Cardiac muscle cell (in vitro differentiated cells and primary cell): ENCODE results near the gene OSBP2. TPM values are rescaled to one million over a fixed set of nuclear protein-coding genes. Genes with fewer than 3 reads are reported as not detected.
A peak's percentile ranks its signal among the peaks of the same experiment; 100 is the strongest.

ENCODE experiments used
- DNase-seq, 2 donors: peaks; one replicate each; pipeline versions ENCODE4 v3.0.0 to v3.0.0-alpha.2; 2010 to 2017; ENCODE audit warnings: low read depth in 1 of 2, low spot score in 1 of 2
- H3K27ac ChIP-seq: fragments of 200-600 bp; sonication (generic); 2 replicates; pipeline ENCODE4 v1.5.1; 2016
- H3K27me3 ChIP-seq: fragments of 200-600 bp; sonication (generic); 2 replicates; pipeline ENCODE4 v1.6.0; 2016; ENCODE audit warnings: control low read depth
- H3K36me3 ChIP-seq: fragments of 200-600 bp; sonication (generic); 2 replicates; pipeline ENCODE4 v1.5.1; 2016; ENCODE audit warnings: control low read depth
- H3K4me1 ChIP-seq: fragments of 200-600 bp; sonication (generic); 2 replicates; pipeline ENCODE4 v1.8.1; 2017; ENCODE audit warnings: low read depth, mild to moderate bottlenecking, mixed run types
- H3K4me3 ChIP-seq: fragments of 200-600 bp; sonication (generic); 2 replicates; pipeline ENCODE4 v1.5.1; 2016; ENCODE audit warnings: mild to moderate bottlenecking
- H3K9me3 ChIP-seq: fragments of 200-600 bp; sonication (generic); 2 replicates; pipeline ENCODE4 v1.5.1; 2017; ENCODE audit warnings: low read depth, mild to moderate bottlenecking, control low read depth
- polyA plus RNA-seq: library from polyadenylated mRNA; unstranded; fragments of >200 nt; fragmentation: Nextera tagmentation; extraction: Ambion mirVana; gene quantifications from 2 replicates; pipeline ENCODE4 v1.2.1, GENCODE V29; 2016
- total RNA-seq: library from RNA; depleted of rRNA; stranded (reverse); fragments of >200 nt; gene quantifications from 2 replicates; pipeline ENCODE4 v1.2.3, GENCODE V29; 2016
- TF ChIP-seq, protein P1 (sequence below): IDR thresholded peaks from 2 replicates; pipeline ENCODE4 v1.5.1; 2012; ENCODE audit warnings: low read depth, mild to moderate bottlenecking, low read length

The OSBP2 gene
- total and polyA plus RNA-seq, 2 experiments from 2014 or later = 19.4 to 32.5 TPM

DNA sequence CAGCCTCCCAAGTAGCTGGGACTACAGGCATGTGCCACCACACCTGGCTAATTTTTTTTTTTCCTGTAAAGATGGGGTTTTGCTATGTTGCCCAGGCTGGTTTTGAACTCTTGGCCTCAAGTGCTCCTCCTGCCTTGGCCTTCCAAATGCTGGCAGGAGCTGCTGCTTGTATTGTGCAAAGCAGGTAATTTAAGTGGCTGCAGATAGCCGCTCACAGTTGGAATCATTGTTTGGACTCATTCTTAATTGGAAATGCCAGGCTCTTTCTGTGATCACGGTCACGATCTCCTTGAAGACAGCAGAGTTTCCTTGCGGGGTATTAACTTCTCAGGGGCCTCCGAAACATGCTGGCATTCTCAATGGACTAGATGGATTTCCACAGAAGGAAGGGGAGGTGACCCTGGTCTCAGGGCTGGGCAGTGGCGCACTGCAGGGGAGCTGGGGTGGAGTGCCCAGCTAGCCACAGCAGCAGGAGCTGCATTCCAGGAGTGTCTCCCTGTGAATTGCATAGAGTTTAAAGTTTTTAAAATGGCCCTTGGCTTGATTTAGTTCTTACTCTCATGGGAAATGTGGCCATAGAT lies 137.8 kb downstream of the OSBP2 start:
- H3K4me3 ChIP-seq = no peak overlapping the region
- H3K27ac ChIP-seq = no peak overlapping the region
- no peaks in the 10 kb centered on the region for H3K27me3 ChIP-seq
- no peaks in the 10 kb centered on the region for H3K36me3 ChIP-seq
- H3K4me1 ChIP-seq = no peaks in the 10 kb centered on the region
- DNase-seq = no peak
- H3K9me3 ChIP-seq = no peaks in the 10 kb centered on the region
- TF ChIP-seq, protein P1, sequence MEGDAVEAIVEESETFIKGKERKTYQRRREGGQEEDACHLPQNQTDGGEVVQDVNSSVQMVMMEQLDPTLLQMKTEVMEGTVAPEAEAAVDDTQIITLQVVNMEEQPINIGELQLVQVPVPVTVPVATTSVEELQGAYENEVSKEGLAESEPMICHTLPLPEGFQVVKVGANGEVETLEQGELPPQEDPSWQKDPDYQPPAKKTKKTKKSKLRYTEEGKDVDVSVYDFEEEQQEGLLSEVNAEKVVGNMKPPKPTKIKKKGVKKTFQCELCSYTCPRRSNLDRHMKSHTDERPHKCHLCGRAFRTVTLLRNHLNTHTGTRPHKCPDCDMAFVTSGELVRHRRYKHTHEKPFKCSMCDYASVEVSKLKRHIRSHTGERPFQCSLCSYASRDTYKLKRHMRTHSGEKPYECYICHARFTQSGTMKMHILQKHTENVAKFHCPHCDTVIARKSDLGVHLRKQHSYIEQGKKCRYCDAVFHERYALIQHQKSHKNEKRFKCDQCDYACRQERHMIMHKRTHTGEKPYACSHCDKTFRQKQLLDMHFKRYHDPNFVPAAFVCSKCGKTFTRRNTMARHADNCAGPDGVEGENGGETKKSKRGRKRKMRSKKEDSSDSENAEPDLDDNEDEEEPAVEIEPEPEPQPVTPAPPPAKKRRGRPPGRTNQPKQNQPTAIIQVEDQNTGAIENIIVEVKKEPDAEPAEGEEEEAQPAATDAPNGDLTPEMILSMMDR = no peak

- Histone ChIP-seq H3K4me1 (no peaks in the 10 kb centered on the region), H3K4me3 (no peak overlapping the region), H3K27me3 (no peaks in the 10 kb centered on the region), H3K27ac (no peak overlapping the region), H3K9me3 (no peaks in the 10 kb centered on the region), H3K36me3 (no peaks in the 10 kb centered on the region)
- DNase-seq = no peak
- TF ChIP-seq, protein P1 = no peak
Measured at GRCh38 chr22:30833322-30833721, 138.6 kb downstream of the OSBP2 start.

GRCh38 chr22:30837531-30837930 lies 142.9 kb downstream of the OSBP2 start:
- H3K4me1 ChIP-seq = no peaks in the 10 kb centered on the region
- DNase-seq = no peak
- TF ChIP-seq, protein P1 = no peak
- no peak overlapping the region for H3K4me3 ChIP-seq
- no peaks in the 10 kb centered on the region for H3K36me3 ChIP-seq
- H3K27me3 ChIP-seq = no peaks in the 10 kb centered on the region
- H3K9me3 ChIP-seq = no peaks in the 10 kb centered on the region
- H3K27ac ChIP-seq = no peak overlapping the region

DNA sequence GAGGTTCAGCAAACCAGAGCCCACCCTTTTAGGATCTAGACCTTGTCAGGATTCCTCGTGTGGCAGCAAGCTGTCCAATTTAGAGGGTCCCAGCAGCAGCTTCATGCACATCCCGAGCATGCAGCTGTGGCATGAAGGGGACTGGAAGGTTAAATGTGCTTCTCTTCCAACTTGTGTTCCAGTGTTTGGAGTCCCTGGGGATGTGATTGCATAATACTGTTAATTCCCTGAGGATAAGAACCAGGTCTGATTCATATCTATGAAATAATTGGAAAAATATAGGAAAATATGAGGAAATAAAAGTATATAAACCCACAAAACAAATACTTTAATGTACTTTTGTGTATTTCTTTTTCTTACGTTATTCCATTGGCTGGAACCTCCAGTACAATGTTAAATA lies 143.4 kb downstream of the OSBP2 start:
- peak in 1 of 2 donors; percentile 3 for DNase-seq
- Histone ChIP-seq H3K27ac (no peak overlapping the region), H3K9me3 (no peaks in the 10 kb centered on the region), H3K36me3 (no peaks in the 10 kb centered on the region), H3K4me3 (no peak overlapping the region), H3K27me3 (no peaks in the 10 kb centered on the region), H3K4me1 (no peaks in the 10 kb centered on the region)
- TF ChIP-seq, protein P1 = no peak

- TF ChIP-seq, protein P1 = no peak
- Histone ChIP-seq H3K4me3 (no peak overlapping the region), H3K9me3 (no peaks in the 10 kb centered on the region), H3K4me1 (no peaks in the 10 kb centered on the region), H3K27ac (no peak overlapping the region), H3K36me3 (no peaks in the 10 kb centered on the region), H3K27me3 (no peaks in the 10 kb centered on the region)
- DNase-seq = peak in 1 of 2 donors; percentile 40
Measured at GRCh38 chr22:30841273-30841672, 146.6 kb downstream of the OSBP2 start.
